ENCODE data around the gene IGSF6. TPM values are rescaled to one million over a fixed set of nuclear protein-coding genes. Genes with fewer than 3 reads are reported as not detected.

Gene IGSF6
- total and polyA plus RNA-seq, 2 of the 8 experiments (the other 6 are each of a cell fraction or from before 2014, with no cell fraction given) = not detected

GRCh38 chr16:21654466-21654865 lies 2.1 kb upstream of the IGSF6 start:
- H2AK5ac ChIP-seq (ENCODE audit: low read depth, low read length) = no peak overlapping the region
- no peak overlapping the region for H3K27ac ChIP-seq (ENCODE audit: low read depth, low read length)
- no peak overlapping the region for H3K18ac ChIP-seq (ENCODE audit: extremely low read depth, low read length)
- H2BK12ac ChIP-seq (ENCODE audit: low read depth, low read length) = no peak overlapping the region
- no peak overlapping the region for H2AFZ ChIP-seq (ENCODE audit: low read length)
- no peaks in the 10 kb centered on the region for H3K23me2 ChIP-seq (ENCODE audit: low read depth, low read length)
- H3K36me3 ChIP-seq (ENCODE audit: control insufficient read depth in 2 of 4, insufficient read depth in 4 of 4, low read length in 3 of 4) = peaks cover 0 to 4% (median under 1%) of the 10 kb centered on the region in 4 experiments; a peak in 3 of 8 replicates
- CTCF ChIA-PET (ENCODE audit: partially characterized antibody) = interaction anchor here (1.0 to 1.2 kb wide), 2 partner anchors 13 to 54 kb away, joined by 3 to 5 read pairs; no protein-coding TSS in a partner anchor
- DNase-seq (ENCODE audit: low read depth in 1 of 2, low spot score in 2 of 2) = no peak
- no peak overlapping the region for H3K4ac ChIP-seq (replicated peaks; ENCODE audit: insufficient read length, low read depth, low read length)
- no peak for FAIRE-seq
- H3K4me2 ChIP-seq (ENCODE audit: insufficient read depth in 1 of 2, low read depth in 2 of 2, low read length in 2 of 2) = no peak overlapping the region
- POLR2A ChIA-PET (ENCODE audit: partially characterized antibody) = no interaction called here
- no peak overlapping the region for H4K91ac ChIP-seq (replicated peaks; ENCODE audit: insufficient read length, low read length)
- H2BK5ac ChIP-seq (ENCODE audit: low read depth, low read length) = no peak overlapping the region
- H2BK15ac ChIP-seq (ENCODE audit: low read length) = no peak overlapping the region
- H3K79me1 ChIP-seq (ENCODE audit: low read depth, low read length) = no peaks in the 10 kb centered on the region
- 85% methylated on average over 1 of the region's 1 CpG; no CpG with 5 or more reads in 1 of the 2 experiments for WGBS, 2 experiments (ENCODE audit: extremely low coverage in 1 of 2, insufficient coverage in 1 of 2, insufficient read length in 1 of 2, insufficient replicate concordance in 2 of 2, low coverage in 1 of 2, low lambda C conversion rate in 2 of 2, missing lambda C conversion rate in 1 of 2)
- H4K20me1 ChIP-seq (replicated peaks in 1 of 2; ENCODE audit: control insufficient read depth in 1 of 2, insufficient read depth in 2 of 2, low read length in 2 of 2) = no peaks in the 10 kb centered on the region
- no peak overlapping the region for H4K5ac ChIP-seq (ENCODE audit: insufficient read length, low read depth, low read length)
- H3K79me2 ChIP-seq (ENCODE audit: control insufficient read depth in 1 of 2, insufficient read depth in 2 of 2, low read length in 2 of 2) = peaks cover 0 to 2% of the 10 kb centered on the region in 2 experiments; a peak in 1 of 4 replicates
- H2BK120ac ChIP-seq (replicated peaks; ENCODE audit: low read depth, low read length) = no peak overlapping the region
- no peak overlapping the region for H3K56ac ChIP-seq (replicated peaks; ENCODE audit: insufficient read length, low read depth, low read length)
- no peak overlapping the region for H3K9ac ChIP-seq (replicated peaks in 1 of 4; ENCODE audit: extremely low read depth in 1 of 4, low read depth in 3 of 4, low read length in 3 of 4)
- H2BK20ac ChIP-seq (ENCODE audit: low read length) = no peak overlapping the region
- H3K27me3 ChIP-seq (replicated peaks in 1 of 4; ENCODE audit: control insufficient read depth in 3 of 4, extremely low read depth in 1 of 4, insufficient read depth in 3 of 4, low read length in 3 of 4) = no peaks in the 10 kb centered on the region
- no peak overlapping the region for H3K14ac ChIP-seq (ENCODE audit: insufficient read length)
- H3K9me3 ChIP-seq (ENCODE audit: insufficient read depth in 2 of 2, low read depth in 1 of 2, low read length in 1 of 2) = no peaks in the 10 kb centered on the region
- no peak overlapping the region for H3K4me3 ChIP-seq (ENCODE audit: extremely low read depth in 1 of 4, insufficient read depth in 2 of 4, low read depth in 3 of 4, low read length in 4 of 4)
- no peaks in the 10 kb centered on the region for H3K4me1 ChIP-seq (replicated peaks in 1 of 4; ENCODE audit: control insufficient read depth in 3 of 4, insufficient read depth in 4 of 4, low read length in 3 of 4)
- H4K8ac ChIP-seq (ENCODE audit: extremely low read depth, insufficient read depth, low read length) = no peak overlapping the region
- H3K23ac ChIP-seq (ENCODE audit: insufficient read length) = no peak overlapping the region
- TF ChIP-seq JUND (IDR thresholded peaks at IDR 0.05; ENCODE audit: low read length) (no peak), SP2 (IDR thresholded peaks at IDR 0.05; ENCODE audit: low read length) (no peak), HDAC2 (IDR thresholded peaks at IDR 0.05; ENCODE audit: borderline replicate concordance in 1 of 2, low read depth in 2 of 2, low read length in 2 of 2) (no peak), SIN3A (conservative IDR thresholded peaks at IDR 0.05 in 1 of 2, IDR thresholded peaks at IDR 0.05 in 1 of 2; ENCODE audit: low read depth in 1 of 2, low read length in 2 of 2) (no peak), USF2 (IDR thresholded peaks at IDR 0.05; ENCODE audit: low read length) (no peak), CTCF (IDR thresholded peaks at IDR 0.05; ENCODE audit: control extremely low read depth in 1 of 3, insufficient read depth in 1 of 3, low read depth in 1 of 3, low read length in 3 of 3) (no peak), NRF1 (IDR thresholded peaks at IDR 0.05; ENCODE audit: low read depth, low read length) (no peak), CBX5 (IDR thresholded peaks at IDR 0.05; ENCODE audit: low read depth, low read length) (no peak), NANOG (IDR thresholded peaks at IDR 0.05; ENCODE audit: insufficient read depth, low read depth, low read length, poor library complexity, severe bottlenecking) (no peak), KDM5A (IDR thresholded peaks at IDR 0.05; ENCODE audit: low read length) (no peak)
